Activated CD8-positive, alpha-beta T cell treated with anti-CD3 and anti-CD28 coated beads for 36 hours (primary cell): Measurements from ENCODE around the gene LVRN. TPM values are rescaled to one million over a fixed set of nuclear protein-coding genes. Genes with fewer than 3 reads are reported as not detected.

Source experiments
- ATAC-seq: fragments of 200-7000 bp; cut with Tn5 transposase; one replicate; pipeline ENCODE4 v1.10.0; 2021; ENCODE audit warnings: mild to moderate bottlenecking, moderate library complexity
- CTCF ChIA-PET: fragments of 350-600 bp; sonication (Branson Sonifier 250); formaldehyde crosslinking; loops from one replicate; lab custom pipeline; 2021; ENCODE audit warnings: antibody characterized with exemption; lab: Charles Lee
- POLR2A ChIA-PET: fragments of 350-600 bp; sonication (Branson Sonifier 250); formaldehyde crosslinking; loops from one replicate; lab custom pipeline; 2021; ENCODE audit warnings: antibody characterized with exemption; lab: Charles Lee
- DNase-seq: peaks from one replicate; pipeline ENCODE4 v3.0.0-alpha.2; 2020
- H3K27ac Mint-ChIP-seq: one replicate; pipeline ENCODE4 v1.8.0; 2021; ENCODE audit warnings: mild to moderate bottlenecking, mixed read lengths
- H3K27me3 Mint-ChIP-seq: one replicate; pipeline ENCODE4 v1.8.0; 2021; ENCODE audit warnings: mixed read lengths
- H3K36me3 Mint-ChIP-seq: one replicate; pipeline ENCODE4 v1.8.0; 2021; ENCODE audit warnings: low read depth, mixed read lengths
- H3K4me1 Mint-ChIP-seq: one replicate; pipeline ENCODE4 v1.8.0; 2021; ENCODE audit warnings: low read depth, mixed read lengths
- H3K4me3 Mint-ChIP-seq: one replicate; pipeline ENCODE4 v1.8.0; 2021; ENCODE audit warnings: mild to moderate bottlenecking, moderate library complexity, mixed read lengths
- H3K9me3 Mint-ChIP-seq: one replicate; pipeline ENCODE4 v1.8.0; 2021; ENCODE audit warnings: mixed read lengths
- intact Hi-C: fragments of 100-400 bp; cut with micrococcal nuclease; formaldehyde crosslinking; loops from one replicate; pipeline ENCODE4 v1.10.0; 2022
- total RNA-seq, 2 experiments: library from RNA; stranded (reverse); gene quantifications; one replicate each; pipeline ENCODE4 v1.2.3, GENCODE V29; 2021
- TF ChIP-seq, protein P1 (sequence below): fragments of 200-600 bp; IDR thresholded peaks from one replicate; pipeline ENCODE4 v1.8.0; 2022; ENCODE audit warnings: antibody characterized with exemption, mild to moderate bottlenecking

Gene LVRN
- total RNA-seq, 2 experiments from 2014 or later, result 0.27 to 0.29 TPM

DNA sequence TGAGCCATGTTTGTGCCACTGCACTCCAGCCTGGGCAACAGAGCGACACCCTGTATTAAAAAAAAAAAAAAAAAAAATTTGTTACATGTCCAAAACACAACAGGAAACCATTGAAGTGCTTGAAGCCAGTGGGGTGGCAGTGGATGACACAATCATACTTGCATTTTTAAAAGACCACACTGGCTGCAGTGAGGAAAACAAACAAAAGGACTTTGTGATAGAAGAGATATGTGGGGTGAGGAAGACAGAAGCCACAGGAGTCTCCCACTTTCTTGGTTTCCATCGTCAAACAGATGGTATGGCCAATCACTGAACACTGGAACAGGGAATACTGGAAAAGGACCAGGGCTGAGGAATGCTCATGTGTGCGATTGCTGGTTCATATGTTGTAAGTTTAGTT, 101.7 kb downstream of the LVRN start:
- intact Hi-C loops, result no loop called here
- no peak overlapping the region for H3K27ac Mint-ChIP-seq
- H3K4me1 Mint-ChIP-seq, result no peaks in the 10 kb centered on the region
- no peak overlapping the region for H3K4me3 Mint-ChIP-seq
- ATAC-seq, result no peak
- ChIA-PET POLR2A (no interaction called here), CTCF (no interaction called here)
- H3K9me3 Mint-ChIP-seq, result no peaks in the 10 kb centered on the region
- H3K36me3 Mint-ChIP-seq, result no peaks in the 10 kb centered on the region
- TF ChIP-seq, protein P1, sequence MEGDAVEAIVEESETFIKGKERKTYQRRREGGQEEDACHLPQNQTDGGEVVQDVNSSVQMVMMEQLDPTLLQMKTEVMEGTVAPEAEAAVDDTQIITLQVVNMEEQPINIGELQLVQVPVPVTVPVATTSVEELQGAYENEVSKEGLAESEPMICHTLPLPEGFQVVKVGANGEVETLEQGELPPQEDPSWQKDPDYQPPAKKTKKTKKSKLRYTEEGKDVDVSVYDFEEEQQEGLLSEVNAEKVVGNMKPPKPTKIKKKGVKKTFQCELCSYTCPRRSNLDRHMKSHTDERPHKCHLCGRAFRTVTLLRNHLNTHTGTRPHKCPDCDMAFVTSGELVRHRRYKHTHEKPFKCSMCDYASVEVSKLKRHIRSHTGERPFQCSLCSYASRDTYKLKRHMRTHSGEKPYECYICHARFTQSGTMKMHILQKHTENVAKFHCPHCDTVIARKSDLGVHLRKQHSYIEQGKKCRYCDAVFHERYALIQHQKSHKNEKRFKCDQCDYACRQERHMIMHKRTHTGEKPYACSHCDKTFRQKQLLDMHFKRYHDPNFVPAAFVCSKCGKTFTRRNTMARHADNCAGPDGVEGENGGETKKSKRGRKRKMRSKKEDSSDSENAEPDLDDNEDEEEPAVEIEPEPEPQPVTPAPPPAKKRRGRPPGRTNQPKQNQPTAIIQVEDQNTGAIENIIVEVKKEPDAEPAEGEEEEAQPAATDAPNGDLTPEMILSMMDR, result no peak
- no peak for DNase-seq
- H3K27me3 Mint-ChIP-seq, result peaks cover 9% of the 10 kb centered on the region

DNA sequence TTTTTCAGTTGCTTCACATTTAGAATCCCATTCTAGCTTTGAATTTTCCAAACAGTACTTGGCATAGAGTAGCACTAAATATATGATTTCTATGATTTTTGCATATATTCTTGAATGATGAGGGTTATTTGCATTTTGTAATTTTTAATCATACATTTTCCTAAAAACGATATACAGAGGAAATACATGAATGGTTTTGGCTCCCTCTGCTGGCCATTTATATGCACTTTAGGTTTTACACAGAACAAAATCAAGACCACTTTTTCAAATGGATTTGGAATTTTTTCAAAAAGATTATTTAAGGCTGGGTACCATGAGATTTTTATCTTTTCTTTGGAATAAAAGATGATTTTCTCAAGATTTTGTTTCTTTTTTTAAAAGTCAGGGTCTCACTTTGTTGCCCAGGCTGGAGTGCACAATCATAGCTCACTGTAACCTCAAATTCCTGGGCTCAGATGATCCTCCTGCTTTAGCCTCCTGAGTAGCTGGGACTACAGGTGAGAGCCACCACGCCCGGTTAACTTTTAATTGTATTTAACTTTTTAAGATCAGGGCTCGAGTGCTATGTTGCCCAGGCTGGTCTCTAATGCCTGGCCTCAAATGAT, 105.9 kb downstream of the LVRN start:
- ChIA-PET POLR2A (no interaction called here), CTCF (interaction anchor here (0.6 to 2.1 kb wide), 21 partner anchors 8 to 759 kb away, joined by 3 to 18 read pairs (median 3); partner anchors contain the start of gene LVRN)
- Mint-ChIP-seq H3K4me1 (no peaks in the 10 kb centered on the region), H3K4me3 (no peak overlapping the region), H3K27me3 (peaks cover 20% of the 10 kb centered on the region), H3K9me3 (no peaks in the 10 kb centered on the region), H3K27ac (no peak overlapping the region), H3K36me3 (no peaks in the 10 kb centered on the region)
- intact Hi-C loops, result loop anchor here (2.0 to 5.0 kb wide), 2 partner anchors 231 to 433 kb away; no protein-coding TSS in a partner anchor
- peak; percentile 63 for DNase-seq
- ATAC-seq, result no peak
- TF ChIP-seq, protein P1, result peak; percentile 80

DNA sequence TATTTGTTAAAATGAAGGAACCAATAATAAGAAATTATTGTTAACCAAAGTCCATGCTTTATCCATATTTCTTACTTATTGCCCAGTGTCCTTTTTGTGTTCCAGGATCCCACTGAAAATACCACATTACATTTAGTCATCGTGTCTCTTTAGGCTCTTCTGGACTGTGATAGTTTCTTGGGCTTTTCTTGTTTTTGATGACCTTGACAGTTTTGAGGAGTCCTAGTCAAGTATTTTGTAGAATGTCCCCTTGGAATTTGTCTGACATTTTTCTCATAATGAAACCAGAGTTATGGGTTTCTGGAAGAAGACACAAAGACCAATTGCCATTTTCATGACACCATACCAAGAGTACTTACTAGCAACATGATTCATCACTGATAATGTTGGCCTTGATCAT, 108.9 kb downstream of the LVRN start:
- POLR2A ChIA-PET, result no interaction called here
- peaks cover 19% of the 10 kb centered on the region for H3K27me3 Mint-ChIP-seq
- TF ChIP-seq, protein P1, result no peak
- H3K36me3 Mint-ChIP-seq, result no peaks in the 10 kb centered on the region
- no peak for ATAC-seq
- no peaks in the 10 kb centered on the region for H3K9me3 Mint-ChIP-seq
- intact Hi-C loops, result no loop called here
- CTCF ChIA-PET, result interaction anchor here (0.9 kb wide), 1 partner anchor 436 kb away, joined by 3 read pairs; no protein-coding TSS in a partner anchor
- H3K4me3 Mint-ChIP-seq, result no peak overlapping the region
- peaks cover 13% of the 10 kb centered on the region for H3K4me1 Mint-ChIP-seq
- DNase-seq, result no peak
- H3K27ac Mint-ChIP-seq, result no peak overlapping the region

DNA sequence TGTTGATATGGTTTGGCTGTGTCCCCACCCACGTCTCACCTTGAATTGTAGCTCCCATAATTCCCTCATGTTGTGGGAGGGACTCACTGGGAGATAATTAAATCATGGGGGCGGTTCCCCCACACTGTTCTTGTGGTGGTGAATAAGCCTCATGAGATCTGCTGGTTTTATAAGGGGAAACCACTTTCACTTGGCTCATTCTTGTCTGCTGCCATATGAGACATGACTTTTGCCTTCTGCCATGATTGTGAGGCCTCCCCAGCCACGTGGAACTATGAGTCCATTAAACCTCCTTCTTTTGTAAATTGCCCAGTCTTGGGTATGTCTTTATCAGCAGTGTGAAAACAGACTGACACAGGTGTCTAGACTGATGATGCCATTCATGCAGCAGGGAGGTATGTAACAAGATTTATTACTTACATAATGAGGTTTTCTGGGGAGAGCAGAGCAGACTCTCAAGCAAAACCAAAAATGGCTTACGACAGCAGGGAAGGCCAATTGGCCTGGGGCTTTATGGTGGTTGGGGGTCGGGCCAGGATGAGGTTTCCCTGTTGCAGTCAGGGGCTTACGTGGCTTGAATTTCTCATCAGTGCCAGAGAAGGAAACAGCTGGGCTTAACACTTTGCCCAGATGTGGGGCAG, 113.0 kb downstream of the LVRN start:
- peak; percentile 48 for DNase-seq
- CTCF ChIA-PET, result interaction anchor here (2.0 kb wide), 1 partner anchor 7 kb away, joined by 18 read pairs; no protein-coding TSS in a partner anchor

More for the DNA sequence above, 113.0 kb downstream of the LVRN start:
- POLR2A ChIA-PET, result interaction anchor here (1.3 to 2.2 kb wide), 2 partner anchors 10 to 234 kb away, joined by 3 to 17 read pairs; partner anchors contain the start of genes AP3S1, ATG12 and COMMD10
- Mint-ChIP-seq H3K9me3 (no peaks in the 10 kb centered on the region), H3K27ac (peak overlapping the region; percentile 63), H3K36me3 (peaks cover 2% of the 10 kb centered on the region), H3K4me3 (peak overlapping the region; percentile 43), H3K27me3 (peaks cover 11% of the 10 kb centered on the region), H3K4me1 (peaks cover 24% of the 10 kb centered on the region)
- TF ChIP-seq, protein P1, result no peak
- intact Hi-C loops, result no loop called here
- peak; percentile 34 for ATAC-seq
